Measurements from ENCODE around the gene MPL. TPM values are rescaled to one million over a fixed set of nuclear protein-coding genes. Genes with fewer than 3 reads are reported as not detected.
"Not testable (repeated sequence)": the region's sequence is repeated elsewhere in the genome, so short reads cannot be mapped to it uniquely, and the experiment has no call there.

The MPL gene
- total RNA-seq, 1 experiment from 2014 or later = 0.52 TPM

GRCh38 chr1:43398227-43398626, 60.6 kb downstream of the MPL start:
- CTCF ChIA-PET = no interaction called here
- Mint-ChIP-seq H3K27ac (ENCODE audit: unreplicated experiment) (no peak overlapping the region), H3K9me3 (ENCODE audit: low read depth, unreplicated experiment) (no peaks in the 10 kb centered on the region), H3K27me3 (ENCODE audit: unreplicated experiment) (no peaks in the 10 kb centered on the region), H3K4me1 (ENCODE audit: low read depth, unreplicated experiment) (no peaks in the 10 kb centered on the region), H3K4me3 (ENCODE audit: low read depth, unreplicated experiment) (no peak overlapping the region), H3K36me3 (ENCODE audit: insufficient read depth, unreplicated experiment) (peaks cover 3% of the 10 kb centered on the region)
- no peak for TF ChIP-seq CTCF (IDR thresholded peaks at IDR 0.05; ENCODE audit: unreplicated experiment)
- BruUV-seq (replicated peaks) = no TSS peak
- intact Hi-C loops (cut with micrococcal nuclease; ENCODE audit: unreplicated experiment) = no loop called here
- DNase-seq = no peak

- DNase-seq; intact Hi-C loops (cut with micrococcal nuclease; ENCODE audit: unreplicated experiment); H3K27me3 Mint-ChIP-seq (ENCODE audit: unreplicated experiment); H3K27ac Mint-ChIP-seq (ENCODE audit: unreplicated experiment); H3K4me3 Mint-ChIP-seq (ENCODE audit: low read depth, unreplicated experiment); H3K9me3 Mint-ChIP-seq (ENCODE audit: low read depth, unreplicated experiment); CTCF ChIA-PET; BruUV-seq (replicated peaks); H3K4me1 Mint-ChIP-seq (ENCODE audit: low read depth, unreplicated experiment): not testable (repeated sequence)
- H3K36me3 Mint-ChIP-seq (ENCODE audit: insufficient read depth, unreplicated experiment) = peaks cover 11% of the 10 kb centered on the region
Measured at GRCh38 chr1:43400441-43400840, 62.8 kb downstream of the MPL start.

- Mint-ChIP-seq H3K9me3 (ENCODE audit: low read depth, unreplicated experiment) (no peaks in the 10 kb centered on the region), H3K36me3 (ENCODE audit: insufficient read depth, unreplicated experiment) (peaks cover 23% of the 10 kb centered on the region), H3K27ac (ENCODE audit: unreplicated experiment) (no peak overlapping the region), H3K27me3 (ENCODE audit: unreplicated experiment) (no peaks in the 10 kb centered on the region), H3K4me1 (ENCODE audit: low read depth, unreplicated experiment) (no peaks in the 10 kb centered on the region), H3K4me3 (ENCODE audit: low read depth, unreplicated experiment) (no peak overlapping the region)
- TF ChIP-seq CTCF (IDR thresholded peaks at IDR 0.05; ENCODE audit: unreplicated experiment) = no peak
- CTCF ChIA-PET = no interaction called here
- no peak for DNase-seq
- BruUV-seq (replicated peaks) = no TSS peak
- intact Hi-C loops (cut with micrococcal nuclease; ENCODE audit: unreplicated experiment) = no loop called here
Measured at GRCh38 chr1:43402089-43402865, 64.7 kb downstream of the MPL start.

Small RNAs within 50 kb of the gene (microRNA-seq; reads per million reads assigned to microRNA genes)
- gene MIR6734 = 2.8 reads per million

Other genes with a start within 250 kb of the MPL start
- gene EBNA1BP2, start 165.5 kb upstream of the MPL start, total RNA-seq (2022) = 128 and 132 TPM in 2 replicates
- 0.26 and 0.56 TPM in 2 replicates for gene CFAP57, start 165.5 kb upstream of the MPL start, total RNA-seq (2022)
- 20.7 and 24.4 TPM in 2 replicates for gene TMEM125, start 67.8 kb upstream of the MPL start, total RNA-seq (2022)
- gene C1orf210, start 52.2 kb upstream of the MPL start, total RNA-seq (2022) = 16.8 and 19.9 TPM in 2 replicates
- gene TIE1, start 36.8 kb upstream of the MPL start, total RNA-seq (2022) = not detected in 2 replicates
- gene CDC20, start 21.2 kb downstream of the MPL start, total RNA-seq (2022) = 128 and 134 TPM in 2 replicates
- 107 and 117 TPM in 2 replicates for gene ELOVL1, start 30.2 kb downstream of the MPL start, total RNA-seq (2022)
- gene MED8, start 52.0 kb downstream of the MPL start, total RNA-seq (2022) = 31.1 and 32.8 TPM in 2 replicates
- 77.3 and 78.7 TPM in 2 replicates for gene SZT2, start 52.1 kb downstream of the MPL start, total RNA-seq (2022)
- 44.4 and 67.4 TPM in 2 replicates for gene HYI, start 116.1 kb downstream of the MPL start, total RNA-seq (2022)
- 240 and 318 TPM in 2 replicates for gene PTPRF, start 193.1 kb downstream of the MPL start, total RNA-seq (2022)

Data from Calu3 (cell line).